Keratinocyte (primary cell): ENCODE data around the gene LMO7. TPM values are rescaled to one million over a fixed set of nuclear protein-coding genes. Genes with fewer than 3 reads are reported as not detected.

Source experiments
- DNase-seq: peaks from one replicate; pipeline ENCODE4 v3.0.0-alpha.2; 2011; ENCODE audit warnings: low read depth, missing footprints, low spot score
- FAIRE-seq: peaks from 2 replicates; lab custom pipeline; 2011; peaks lifted over from hg19 to GRCh38; lab: Jason Lieb, UNC
- H2AFZ ChIP-seq: 2 replicates; pipeline ENCODE4 v1.6.0; 2012; ENCODE audit warnings: low read length, control low read depth, inconsistent platforms; ENCODE audit not compliant: control insufficient read depth
- H3K27ac ChIP-seq: 2 replicates; pipeline ENCODE4 v1.5.1; 2011; ENCODE audit warnings: low read length; ENCODE audit not compliant: control insufficient read depth, insufficient read depth
- H3K27me3 ChIP-seq: 3 replicates; pipeline ENCODE4 v1.6.0; 2011; ENCODE audit warnings: low read length; ENCODE audit not compliant: control insufficient read depth, insufficient read depth; ENCODE audit errors: extremely low read depth
- H3K36me3 ChIP-seq, 2 experiments: 2 replicates in 1 of 2; 3 replicates in 1 of 2; pipeline ENCODE4 v1.5.1; 2011; ENCODE audit warnings: low read length in 2 of 2, mild to moderate bottlenecking in 1 of 2; ENCODE audit not compliant: control insufficient read depth in 2 of 2, insufficient read depth in 2 of 2; ENCODE audit errors: extremely low read depth in 1 of 2
- H3K4me1 ChIP-seq: 3 replicates; pipeline ENCODE4 v1.5.1; 2011; ENCODE audit warnings: low read length; ENCODE audit not compliant: control insufficient read depth, insufficient read depth; ENCODE audit errors: extremely low read depth
- H3K4me2 ChIP-seq: 3 replicates; pipeline ENCODE4 v1.6.0; 2011; ENCODE audit warnings: low read depth, low read length; ENCODE audit not compliant: control insufficient read depth, insufficient read depth; ENCODE audit errors: extremely low read depth
- H3K4me3 ChIP-seq, 3 experiments: fragments of 200-600 bp in 1 of 3; sonication (generic) in 1 of 3; 2 replicates in 2 of 3; 3 replicates in 1 of 3; pipeline ENCODE4 v1.5.1; 2011 to 2016; ENCODE audit warnings: low read length in 3 of 3, mild to moderate bottlenecking in 3 of 3, control low read depth in 2 of 3, inconsistent platforms in 1 of 3, low read depth in 1 of 3, mixed read lengths in 1 of 3, mixed run types in 1 of 3, moderate library complexity in 1 of 3; ENCODE audit not compliant: control insufficient read depth in 2 of 3, insufficient read depth in 2 of 3; ENCODE audit errors: extremely low read depth in 1 of 3
- H3K79me2 ChIP-seq: 2 replicates; pipeline ENCODE4 v1.6.0; 2012; ENCODE audit warnings: low read length; ENCODE audit not compliant: control insufficient read depth, insufficient read depth
- H3K9ac ChIP-seq: 3 replicates; pipeline ENCODE4 v1.6.0; 2011; ENCODE audit warnings: low read length; ENCODE audit not compliant: control insufficient read depth, insufficient read depth; ENCODE audit errors: extremely low read depth
- H3K9me1 ChIP-seq: 3 replicates; pipeline ENCODE4 v1.6.0; 2011; ENCODE audit warnings: low read length; ENCODE audit not compliant: control insufficient read depth, insufficient read depth; ENCODE audit errors: extremely low read depth
- H3K9me3 ChIP-seq: 2 replicates; pipeline ENCODE4 v1.5.1; 2012; ENCODE audit warnings: low read depth, low read length; ENCODE audit not compliant: control insufficient read depth
- H4K20me1 ChIP-seq: 3 replicates; pipeline ENCODE4 v1.6.0; 2011; ENCODE audit warnings: low read length; ENCODE audit not compliant: control insufficient read depth, insufficient read depth; ENCODE audit errors: extremely low read depth
- EZH2 ChIP-seq: IDR thresholded peaks from one replicate; pipeline ENCODE4 v1.6.1; 2012; ENCODE audit warnings: inconsistent platforms, mild to moderate bottlenecking, low read length, moderate library complexity
- dilution Hi-C: fragments of 300-500 bp; cut with MboI; formaldehyde crosslinking; loops from one replicate; pipeline ENCODE4 v1.7.0; 2020; ENCODE audit warnings: low sequenced_read_pairs; ENCODE audit not compliant: extremely low pct_ligation_motif_present
- polyA plus RNA-seq, 5 experiments: library from polyadenylated mRNA; depleted of rRNA in 3 of 5; stranded (reverse) in 3 of 5; stranded (forward) in 1 of 5; unstranded in 1 of 5; fragments of >200 nt; gene quantifications; 1 replicate in 1 of 5; 2 replicates in 3 of 5; 3 replicates in 1 of 5; pipeline versions ENCODE4 v1.2.1 to v1.2.3, GENCODE V29; 2011 to 2012; ENCODE audit warnings: missing spikeins in 2 of 5, low read depth in 1 of 5, low replicate concordance in 1 of 5
- TF ChIP-seq, protein P1 (sequence below), 3 experiments: IDR thresholded peaks in 1 of 3; conservative IDR thresholded peaks in 1 of 3; optimal IDR thresholded peaks in 1 of 3; 2 replicates in 2 of 3; 3 replicates in 1 of 3; pipeline versions ENCODE3 to v1.5.1; 2011; ENCODE audit warnings: low read length in 3 of 3, mild to moderate bottlenecking in 3 of 3, moderate library complexity in 2 of 3, control low read depth in 1 of 3, inconsistent platforms in 1 of 3; ENCODE audit not compliant: insufficient read depth in 2 of 3; ENCODE audit errors: extremely low read depth in 1 of 3

LMO7 gene
- polyA plus RNA-seq, 1 donor (not counting 4 experiments of a cell fraction or from before 2014, with no cell fraction given): 8.9 TPM

DNA sequence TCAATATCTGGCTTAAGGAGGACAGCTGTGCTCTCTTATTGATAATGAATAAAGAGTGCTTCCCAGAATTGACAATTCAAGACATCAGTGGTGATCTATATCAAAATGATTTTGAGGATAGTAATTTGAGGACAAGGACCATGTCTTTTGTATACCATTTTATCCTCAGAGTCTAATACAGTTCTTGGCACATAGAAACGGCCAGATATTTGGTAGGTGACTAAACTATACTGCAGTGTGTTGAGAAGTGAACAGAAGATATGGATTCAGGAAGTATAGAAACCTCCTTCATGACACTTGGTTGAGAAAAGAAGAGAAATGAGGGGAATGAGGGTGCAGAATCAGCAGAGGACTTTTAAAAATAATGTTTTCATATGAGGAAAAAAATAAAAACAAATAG, 16.1 kb upstream of the LMO7 start:
- no peak overlapping the region for H3K27ac ChIP-seq
- TF ChIP-seq, protein P1, sequence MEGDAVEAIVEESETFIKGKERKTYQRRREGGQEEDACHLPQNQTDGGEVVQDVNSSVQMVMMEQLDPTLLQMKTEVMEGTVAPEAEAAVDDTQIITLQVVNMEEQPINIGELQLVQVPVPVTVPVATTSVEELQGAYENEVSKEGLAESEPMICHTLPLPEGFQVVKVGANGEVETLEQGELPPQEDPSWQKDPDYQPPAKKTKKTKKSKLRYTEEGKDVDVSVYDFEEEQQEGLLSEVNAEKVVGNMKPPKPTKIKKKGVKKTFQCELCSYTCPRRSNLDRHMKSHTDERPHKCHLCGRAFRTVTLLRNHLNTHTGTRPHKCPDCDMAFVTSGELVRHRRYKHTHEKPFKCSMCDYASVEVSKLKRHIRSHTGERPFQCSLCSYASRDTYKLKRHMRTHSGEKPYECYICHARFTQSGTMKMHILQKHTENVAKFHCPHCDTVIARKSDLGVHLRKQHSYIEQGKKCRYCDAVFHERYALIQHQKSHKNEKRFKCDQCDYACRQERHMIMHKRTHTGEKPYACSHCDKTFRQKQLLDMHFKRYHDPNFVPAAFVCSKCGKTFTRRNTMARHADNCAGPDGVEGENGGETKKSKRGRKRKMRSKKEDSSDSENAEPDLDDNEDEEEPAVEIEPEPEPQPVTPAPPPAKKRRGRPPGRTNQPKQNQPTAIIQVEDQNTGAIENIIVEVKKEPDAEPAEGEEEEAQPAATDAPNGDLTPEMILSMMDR (optimal IDR thresholded peaks at IDR 0.05 in 1 of 3, IDR thresholded peaks at IDR 0.05 in 1 of 3, conservative IDR thresholded peaks at IDR 0.05 in 1 of 3; ENCODE audit: extremely low read depth in 1 of 3, insufficient read depth in 2 of 3, low read length in 3 of 3): no peak
- no peak for TF ChIP-seq EZH2
- no peak for DNase-seq
- no peaks in the 10 kb centered on the region for H3K27me3 ChIP-seq
- H3K79me2 ChIP-seq: no peaks in the 10 kb centered on the region
- H3K9me1 ChIP-seq: no peaks in the 10 kb centered on the region
- no peaks in the 10 kb centered on the region for H3K9me3 ChIP-seq
- H4K20me1 ChIP-seq: no peaks in the 10 kb centered on the region
- no peak overlapping the region for H3K4me3 ChIP-seq
- H3K9ac ChIP-seq: no peak overlapping the region
- H2AFZ ChIP-seq: no peak overlapping the region
- H3K36me3 ChIP-seq: no peaks in the 10 kb centered on the region
- H3K4me1 ChIP-seq: no peaks in the 10 kb centered on the region
- H3K4me2 ChIP-seq: no peak overlapping the region
- dilution Hi-C loops: no loop called here
- no peak for FAIRE-seq

DNA sequence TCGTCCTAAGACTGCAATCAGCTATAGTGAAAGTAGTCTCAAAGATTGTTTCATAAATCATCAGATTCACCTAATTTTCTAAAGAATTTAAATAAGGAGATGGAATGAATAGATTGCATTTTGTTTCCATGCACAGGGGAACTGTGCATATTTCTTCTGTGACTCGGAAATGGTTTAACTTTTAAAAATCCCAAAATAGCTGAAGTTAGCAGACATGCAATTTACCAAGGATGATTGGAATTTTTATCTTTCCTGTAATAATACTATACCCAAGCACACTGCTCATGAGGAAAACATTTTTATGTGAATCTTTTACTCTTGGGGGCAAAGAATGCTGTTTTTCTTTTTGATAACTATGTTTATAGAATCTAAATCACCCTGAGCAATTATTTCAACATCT, 15.0 kb upstream of the LMO7 start:
- H4K20me1 ChIP-seq: no peaks in the 10 kb centered on the region
- no peak overlapping the region for H3K4me3 ChIP-seq
- H3K4me1 ChIP-seq: no peaks in the 10 kb centered on the region
- H3K9me1 ChIP-seq: no peaks in the 10 kb centered on the region
- FAIRE-seq (no peak), DNase-seq (no peak)
- H3K36me3 ChIP-seq: peaks cover 0 to 1% of the 10 kb centered on the region in 2 experiments
- no peak overlapping the region for H2AFZ ChIP-seq
- no peaks in the 10 kb centered on the region for H3K27me3 ChIP-seq
- dilution Hi-C loops: no loop called here
- H3K9me3 ChIP-seq: no peaks in the 10 kb centered on the region
- no peak overlapping the region for H3K27ac ChIP-seq
- no peaks in the 10 kb centered on the region for H3K79me2 ChIP-seq
- no peak overlapping the region for H3K4me2 ChIP-seq
- no peak overlapping the region for H3K9ac ChIP-seq
- TF ChIP-seq EZH2: no peak
- TF ChIP-seq, protein P1 (optimal IDR thresholded peaks at IDR 0.05 in 1 of 3, IDR thresholded peaks at IDR 0.05 in 1 of 3, conservative IDR thresholded peaks at IDR 0.05 in 1 of 3; ENCODE audit: extremely low read depth in 1 of 3, insufficient read depth in 2 of 3, low read length in 3 of 3): no peak
